Smooth muscle cell (in vitro differentiated cells): Measurements from ENCODE around the gene STAT6. TPM values are rescaled to one million over a fixed set of nuclear protein-coding genes. Genes with fewer than 3 reads are reported as not detected.

Experiments
- DNase-seq: peaks from one replicate; lab custom pipeline; 2025; ENCODE audit not compliant: unreplicated experiment; lab: John Stamatoyannopoulos, UW
- H2AFZ ChIP-seq: fragments of 200-600 bp; sonication (generic); 2 replicates; pipeline ENCODE4 v1.6.0; 2016; ENCODE audit warnings: antibody characterized with exemption, low read depth, mild to moderate bottlenecking
- H3F3A ChIP-seq: fragments of 200-600 bp; sonication (generic); 2 replicates; pipeline ENCODE4 v1.6.0; 2017; ENCODE audit warnings: antibody characterized with exemption, low read depth
- H3K27ac ChIP-seq: fragments of 200-600 bp; sonication (generic); 2 replicates; pipeline ENCODE4 v1.5.1; 2016; ENCODE audit warnings: low read depth, mild to moderate bottlenecking
- H3K27me3 ChIP-seq: fragments of 200-600 bp; sonication (generic); 2 replicates; pipeline ENCODE4 v1.6.1; 2016; ENCODE audit warnings: low read depth, mild to moderate bottlenecking
- H3K36me3 ChIP-seq: fragments of 200-600 bp; sonication (generic); 2 replicates; pipeline ENCODE4 v1.5.1; 2016; ENCODE audit warnings: low read depth
- H3K4me1 ChIP-seq: fragments of 200-600 bp; sonication (generic); 2 replicates; pipeline ENCODE4 v1.5.1; 2016; ENCODE audit warnings: low read depth
- H3K4me2 ChIP-seq: fragments of 200-600 bp; sonication (generic); 2 replicates; pipeline ENCODE4 v1.6.0; 2016; ENCODE audit warnings: mild to moderate bottlenecking
- H3K4me3 ChIP-seq: fragments of 200-600 bp; sonication (generic); 2 replicates; pipeline ENCODE4 v1.5.1; 2016; ENCODE audit warnings: mild to moderate bottlenecking
- H3K79me2 ChIP-seq: fragments of 200-600 bp; sonication (generic); 2 replicates; pipeline ENCODE4 v1.6.0; 2016; ENCODE audit warnings: low read depth, mild to moderate bottlenecking
- H3K9ac ChIP-seq: fragments of 200-600 bp; sonication (generic); 2 replicates; pipeline ENCODE4 v1.6.0; 2016; ENCODE audit warnings: low read depth
- H3K9me3 ChIP-seq: fragments of 200-600 bp; sonication (generic); replicated peaks from 2 replicates; pipeline ENCODE4 v1.5.1; 2016; ENCODE audit warnings: low read depth
- H4K20me1 ChIP-seq: fragments of 200-600 bp; sonication (generic); 2 replicates; pipeline ENCODE4 v1.6.0; 2016; ENCODE audit warnings: low read depth
- WGBS: methylation state at CpG from one replicate; pipeline ENCODE4 v1.1.7; 2016; ENCODE audit warnings: low lambda C conversion rate; 5-methylcytosine and 5-hydroxymethylcytosine counted together
- polyA plus RNA-seq: library from polyadenylated mRNA; unstranded; fragments of >200 nt; fragmentation: Nextera tagmentation; extraction: Ambion mirVana; gene quantifications from 2 replicates; pipeline ENCODE4 v1.2.1, GENCODE V29; 2016
- total RNA-seq: library from RNA; depleted of rRNA; stranded (reverse); fragments of >200 nt; gene quantifications from 2 replicates; pipeline ENCODE4 v1.2.3, GENCODE V29; 2014
- TF ChIP-seq, protein P1 (sequence below): fragments of 200-600 bp; sonication (generic); IDR thresholded peaks from 2 replicates; pipeline ENCODE4 v1.5.1; 2017; ENCODE audit warnings: borderline replicate concordance, mild to moderate bottlenecking, antibody characterized with exemption; ENCODE audit not compliant: insufficient read depth, poor library complexity, severe bottlenecking

The STAT6 gene
- total and polyA plus RNA-seq, 2 experiments from 2014 or later = 38.7 to 39.1 TPM

- Histone ChIP-seq H3K4me1 (no peaks in the 10 kb centered on the region), H3K27me3 (no peaks in the 10 kb centered on the region), H3K4me3 (no peak overlapping the region), H3F3A (no peaks in the 10 kb centered on the region), H3K4me2 (no peak overlapping the region), H3K9ac (no peak overlapping the region), H4K20me1 (peaks cover 98% of the 10 kb centered on the region), H2AFZ (no peak overlapping the region), H3K27ac (no peak overlapping the region), H3K79me2 (peaks cover 5% of the 10 kb centered on the region), H3K36me3 (peaks cover 6% of the 10 kb centered on the region), H3K9me3 (no peaks in the 10 kb centered on the region)
- TF ChIP-seq, protein P1, sequence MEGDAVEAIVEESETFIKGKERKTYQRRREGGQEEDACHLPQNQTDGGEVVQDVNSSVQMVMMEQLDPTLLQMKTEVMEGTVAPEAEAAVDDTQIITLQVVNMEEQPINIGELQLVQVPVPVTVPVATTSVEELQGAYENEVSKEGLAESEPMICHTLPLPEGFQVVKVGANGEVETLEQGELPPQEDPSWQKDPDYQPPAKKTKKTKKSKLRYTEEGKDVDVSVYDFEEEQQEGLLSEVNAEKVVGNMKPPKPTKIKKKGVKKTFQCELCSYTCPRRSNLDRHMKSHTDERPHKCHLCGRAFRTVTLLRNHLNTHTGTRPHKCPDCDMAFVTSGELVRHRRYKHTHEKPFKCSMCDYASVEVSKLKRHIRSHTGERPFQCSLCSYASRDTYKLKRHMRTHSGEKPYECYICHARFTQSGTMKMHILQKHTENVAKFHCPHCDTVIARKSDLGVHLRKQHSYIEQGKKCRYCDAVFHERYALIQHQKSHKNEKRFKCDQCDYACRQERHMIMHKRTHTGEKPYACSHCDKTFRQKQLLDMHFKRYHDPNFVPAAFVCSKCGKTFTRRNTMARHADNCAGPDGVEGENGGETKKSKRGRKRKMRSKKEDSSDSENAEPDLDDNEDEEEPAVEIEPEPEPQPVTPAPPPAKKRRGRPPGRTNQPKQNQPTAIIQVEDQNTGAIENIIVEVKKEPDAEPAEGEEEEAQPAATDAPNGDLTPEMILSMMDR = no peak
- WGBS = 97% methylated on average over 16 of the region's 16 CpGs
- DNase-seq = no peak
Observed at GRCh38 chr12:57156701-57157403, 45.7 kb upstream of the STAT6 start.

GRCh38 chr12:57154804-57155434 is 43.8 kb upstream of the STAT6 start:
- Histone ChIP-seq H2AFZ (no peak overlapping the region), H4K20me1 (peaks cover 98% of the 10 kb centered on the region), H3K9me3 (no peaks in the 10 kb centered on the region), H3K27me3 (no peaks in the 10 kb centered on the region), H3F3A (no peaks in the 10 kb centered on the region), H3K4me2 (no peak overlapping the region), H3K79me2 (peaks cover 15% of the 10 kb centered on the region), H3K4me1 (no peaks in the 10 kb centered on the region), H3K4me3 (no peak overlapping the region), H3K36me3 (peaks cover 6% of the 10 kb centered on the region), H3K27ac (no peak overlapping the region), H3K9ac (no peak overlapping the region)
- 92% methylated on average over 5 of the region's 5 CpGs for WGBS
- DNase-seq = no peak
- TF ChIP-seq, protein P1 = no peak

DNA sequence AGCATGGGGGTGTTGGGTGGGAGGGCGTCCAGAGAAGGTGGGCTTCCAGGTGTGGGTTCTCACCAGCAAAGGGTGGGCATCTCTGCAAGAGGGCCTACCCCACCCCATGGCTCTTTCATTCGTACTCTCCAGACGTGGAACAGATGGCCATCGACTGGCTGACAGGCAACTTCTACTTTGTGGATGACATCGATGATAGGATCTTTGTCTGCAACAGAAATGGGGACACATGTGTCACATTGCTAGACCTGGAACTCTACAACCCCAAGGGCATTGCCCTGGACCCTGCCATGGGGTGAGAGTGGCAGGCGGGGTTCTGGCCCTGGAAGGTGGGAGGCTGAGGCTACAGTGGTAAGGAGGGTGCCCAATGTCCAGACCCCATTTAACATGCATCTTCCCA is 42.9 kb upstream of the STAT6 start:
- TF ChIP-seq, protein P1 = no peak
- no peak overlapping the region for H3K4me3 ChIP-seq
- no peak overlapping the region for H3K27ac ChIP-seq
- H3F3A ChIP-seq = no peaks in the 10 kb centered on the region
- peaks cover 98% of the 10 kb centered on the region for H4K20me1 ChIP-seq
- peaks cover 6% of the 10 kb centered on the region for H3K36me3 ChIP-seq
- H2AFZ ChIP-seq = no peak overlapping the region
- no peak overlapping the region for H3K9ac ChIP-seq
- WGBS = 96% methylated on average over 6 of the region's 6 CpGs
- H3K4me1 ChIP-seq = no peaks in the 10 kb centered on the region
- no peaks in the 10 kb centered on the region for H3K9me3 ChIP-seq
- H3K79me2 ChIP-seq = peaks cover 15% of the 10 kb centered on the region
- no peak overlapping the region for H3K4me2 ChIP-seq
- H3K27me3 ChIP-seq = no peaks in the 10 kb centered on the region
- DNase-seq = no peak
